GM12892 (cell line): ENCODE data around the gene THAP2.
"Not testable (repeated sequence)": the region's sequence is repeated elsewhere in the genome, so short reads cannot be mapped to it uniquely, and the experiment has no call there.

Source experiments
- DNase-seq: peaks from one replicate; pipeline ENCODE4 v3.0.0; 2011; ENCODE audit not compliant: insufficient read length
- FAIRE-seq: peaks from 2 replicates; lab custom pipeline; 2011; peaks lifted over from hg19 to GRCh38; lab: Jason Lieb, UNC
- POLR2A ChIP-seq: IDR thresholded peaks from 2 replicates; pipeline ENCODE4 v1.6.1; 2011; ENCODE audit warnings: low read depth, low read length, control low read depth
- POLR2AphosphoS5 ChIP-seq: IDR thresholded peaks from 2 replicates; pipeline ENCODE4 v1.6.1; 2011; ENCODE audit warnings: low read depth, low read length, control low read depth
- TAF1 ChIP-seq: IDR thresholded peaks from 2 replicates; pipeline ENCODE4 v1.6.1; 2011; ENCODE audit warnings: low read depth, mild to moderate bottlenecking, control low read depth, low read length, borderline replicate concordance

Gene THAP2

GRCh38 chr12:71688961-71689570, 25.0 kb downstream of the THAP2 start:
- TF ChIP-seq TAF1, result no peak
- TF ChIP-seq POLR2A, result no peak
- TF ChIP-seq POLR2AphosphoS5, result no peak
- DNase-seq (no peak), FAIRE-seq (peak; percentile 27)

GRCh38 chr12:71691504-71692129, 27.5 kb downstream of the THAP2 start:
- TF ChIP-seq POLR2A, result no peak
- TF ChIP-seq POLR2AphosphoS5, result no peak
- TF ChIP-seq TAF1, result no peak
- DNase-seq (no peak), FAIRE-seq (no peak)

GRCh38 chr12:71693126-71693525, 29.0 kb downstream of the THAP2 start:
- no peak for FAIRE-seq
- TF ChIP-seq TAF1 (no peak), POLR2AphosphoS5 (no peak), POLR2A (no peak)

GRCh38 chr12:71693651-71694050, 29.6 kb downstream of the THAP2 start:
- FAIRE-seq, result peak; percentile 71
- DNase-seq, result not testable (repeated sequence)

More at GRCh38 chr12:71693126-71693525, 29.0 kb downstream of the THAP2 start:
- DNase-seq, result no peak

- DNase-seq (peak; percentile 18), FAIRE-seq (peak; percentile 89)
- TF ChIP-seq TAF1 (no peak), POLR2AphosphoS5 (no peak), POLR2A (no peak; the same call in 1 of the 2 replicates)
Measured at GRCh38 chr12:71694099-71694820, 30.2 kb downstream of the THAP2 start.

- TF ChIP-seq TAF1 (no peak), POLR2A (no peak), POLR2AphosphoS5 (no peak)
- FAIRE-seq (no peak), DNase-seq (no peak)
Measured at GRCh38 chr12:71695782-71696181, 31.7 kb downstream of the THAP2 start.

GRCh38 chr12:71702181-71702580, 38.1 kb downstream of the THAP2 start:
- not testable (repeated sequence) for DNase-seq, FAIRE-seq

GRCh38 chr12:71702590-71702989, 38.5 kb downstream of the THAP2 start:
- no peak for FAIRE-seq
- TF ChIP-seq POLR2A (no peak), POLR2AphosphoS5 (no peak)
- no peak for DNase-seq

- DNase-seq, result no peak
- TF ChIP-seq TAF1 (no peak), POLR2A (no peak), POLR2AphosphoS5 (no peak)
- no peak for FAIRE-seq
Measured at GRCh38 chr12:71703206-71703605, 39.1 kb downstream of the THAP2 start.

GRCh38 chr12:71704920-71705319, 40.8 kb downstream of the THAP2 start:
- TF ChIP-seq POLR2A (no peak), TAF1 (no peak), POLR2AphosphoS5 (no peak)
- FAIRE-seq, result no peak
- DNase-seq, result no peak

GRCh38 chr12:71708658-71709057, 44.6 kb downstream of the THAP2 start:
- no peak for FAIRE-seq
- TF ChIP-seq POLR2A (no peak), POLR2AphosphoS5 (no peak), TAF1 (no peak)
- no peak for DNase-seq

- no peak for TF ChIP-seq POLR2AphosphoS5
- TF ChIP-seq POLR2A, result no peak
- no peak for TF ChIP-seq TAF1
- FAIRE-seq, result no peak
- DNase-seq, result no peak
Measured at GRCh38 chr12:71710276-71711125, 46.4 kb downstream of the THAP2 start.

GRCh38 chr12:71718611-71719010, 54.5 kb downstream of the THAP2 start:
- no peak for DNase-seq
- no peak for FAIRE-seq
- TF ChIP-seq POLR2AphosphoS5 (no peak), TAF1 (no peak), POLR2A (no peak)
